ENCODE data around the gene F12. TPM values are rescaled to one million over a fixed set of nuclear protein-coding genes. Genes with fewer than 3 reads are reported as not detected.

F12 gene
- total RNA-seq, 1 donor from 2014 or later, result not detected

- Histone ChIP-seq H3K27ac (peak overlapping the region; percentile 50 to 80), H3K36me3 (peaks cover 14 to 29% of the 10 kb centered on the region in 2 donors), H3K4me3 (peak overlapping the region in 1 of 2 donors; percentile 30), H3K4me1 (peaks cover 18 to 22% of the 10 kb centered on the region in 2 donors), H3K9me3 (no peaks in the 10 kb centered on the region), H3K27me3 (no peaks in the 10 kb centered on the region)
- no peak for DNase-seq (ENCODE audit: low spot score in 2 of 2)
- TF ChIP-seq CTCF (IDR thresholded peaks at IDR 0.05), result no peak
- intact Hi-C loops (cut with DNase I), result loop anchor here (10.0 kb wide), 1 partner anchor 342 kb away; no protein-coding TSS in a partner anchor
Measured at GRCh38 chr5:177456591-177456964, 47.2 kb upstream of the F12 start.

GRCh38 chr5:177455661-177456590 lies 46.6 kb upstream of the F12 start:
- intact Hi-C loops (cut with DNase I), result loop anchor here (10.0 kb wide), 1 partner anchor 341 kb away; no protein-coding TSS in a partner anchor
- Histone ChIP-seq H3K36me3 (peaks cover 14 to 29% of the 10 kb centered on the region in 2 donors), H3K27ac (peak overlapping the region; percentile 68 to 86), H3K27me3 (no peaks in the 10 kb centered on the region), H3K4me3 (peak overlapping the region; percentile 53 to 92), H3K4me1 (peaks cover 18 to 22% of the 10 kb centered on the region in 2 donors), H3K9me3 (no peaks in the 10 kb centered on the region)
- peak; percentile 80 to 98 for DNase-seq (ENCODE audit: low spot score in 2 of 2)
- peak; percentile 69 to 97 (median 93) for TF ChIP-seq CTCF (IDR thresholded peaks at IDR 0.05)

- H3K27me3 ChIP-seq, result no peaks in the 10 kb centered on the region
- peak in 1 of 2 donors; percentile 91 for DNase-seq (ENCODE audit: low spot score in 2 of 2)
- peaks cover 18 to 22% of the 10 kb centered on the region in 2 donors for H3K4me1 ChIP-seq
- no peaks in the 10 kb centered on the region for H3K9me3 ChIP-seq
- peaks cover 14 to 24% of the 10 kb centered on the region in 2 donors for H3K36me3 ChIP-seq
- peak overlapping the region; percentile 53 to 92 for H3K4me3 ChIP-seq
- intact Hi-C loops (cut with DNase I), result loop anchor here (10.0 kb wide), 1 partner anchor 340 kb away; no protein-coding TSS in a partner anchor
- peak overlapping the region; percentile 68 to 86 for H3K27ac ChIP-seq
- TF ChIP-seq CTCF (IDR thresholded peaks at IDR 0.05), result peak; percentile 48 to 86 (median 65)
Measured at GRCh38 chr5:177455036-177455660, 45.8 kb upstream of the F12 start.

- H3K4me1 ChIP-seq, result peaks cover 18 to 22% of the 10 kb centered on the region in 2 donors
Measured at GRCh38 chr5:177454397-177455035, 45.2 kb upstream of the F12 start.

More at GRCh38 chr5:177454397-177455035, 45.2 kb upstream of the F12 start:
- H3K36me3 ChIP-seq, result peaks cover 14 to 18% of the 10 kb centered on the region in 2 donors
- TF ChIP-seq CTCF (IDR thresholded peaks at IDR 0.05), result peak; percentile 96 to 97 (median 96)
- peak; percentile 62 to 97 for DNase-seq (ENCODE audit: low spot score in 2 of 2)
- H3K4me3 ChIP-seq, result peak overlapping the region; percentile 53 to 92
- H3K27ac ChIP-seq, result peak overlapping the region; percentile 68 to 86
- no peaks in the 10 kb centered on the region for H3K27me3 ChIP-seq
- intact Hi-C loops (cut with DNase I), result loop anchor here (1.0 to 10.0 kb wide), 6 partner anchors 28 to 340 kb away; partner anchors contain the start of genes GRK6 and MXD3
- H3K9me3 ChIP-seq, result no peaks in the 10 kb centered on the region
